SK-N-MC (cell line): Measurements from ENCODE around the gene SLFN12L.

Source experiments
- DNase-seq: peaks from one replicate; pipeline ENCODE4 v3.0.0-alpha.2; 2011; ENCODE audit warnings: low read depth, low spot score
- H3K27ac ChIP-seq: fragments of 200-600 bp; sonication (generic); 2 replicates; pipeline ENCODE4 v1.5.1; 2016; ENCODE audit warnings: mixed run types
- H3K36me3 ChIP-seq: fragments of 200-600 bp; sonication (generic); 2 replicates; pipeline ENCODE4 v1.6.1; 2017; ENCODE audit warnings: antibody characterized with exemption, low read length, mixed read lengths; ENCODE audit not compliant: insufficient read depth
- H3K4me3 ChIP-seq: fragments of 200-600 bp; sonication (generic); 2 replicates; pipeline ENCODE4 v1.5.1; 2016
- H3K9ac ChIP-seq: fragments of 200-600 bp; sonication (generic); 2 replicates; pipeline ENCODE4 v1.8.0; 2017; ENCODE audit warnings: mixed run types, mixed read lengths; ENCODE audit not compliant: insufficient read length
- H3K9me3 ChIP-seq: fragments of 200-600 bp; sonication (generic); 2 replicates; pipeline ENCODE4 v1.6.1; 2017; ENCODE audit warnings: low read depth, mild to moderate bottlenecking, antibody characterized with exemption, low read length, moderate library complexity, mixed read lengths
- EZH2 ChIP-seq: fragments of 200-600 bp; sonication (generic); IDR thresholded peaks from one replicate; pipeline ENCODE4 v1.6.1; 2017; ENCODE audit warnings: antibody characterized with exemption
- FOXP2 ChIP-seq: optimal IDR thresholded peaks from 2 replicates; pipeline ENCODE3; 2011; ENCODE audit warnings: mild to moderate bottlenecking, moderate library complexity; ENCODE audit not compliant: insufficient read depth; ENCODE audit errors: extremely low read length, control extremely low read depth
- POLR2AphosphoS5 ChIP-seq: IDR thresholded peaks from 2 replicates; pipeline ENCODE4 v1.6.1; 2012; ENCODE audit warnings: mild to moderate bottlenecking, low read depth, low read length, borderline replicate concordance

The SLFN12L gene

GRCh38 chr17:35537601-35538141, at the start of gene SLFN12L:
Gene SLFN12L (minus strand): TSS chr17:35537678. CDS start chr17:35522364, 15,314 bp downstream.
- TF ChIP-seq EZH2, result no peak
- no peak for TF ChIP-seq FOXP2
- TF ChIP-seq POLR2AphosphoS5, result no peak
- no peak for DNase-seq
- Histone ChIP-seq H3K9me3 (no peaks in the 10 kb centered on the region), H3K9ac (peak within 1 kb of the TSS; percentile 1), H3K36me3 (no peaks in the 10 kb centered on the region), H3K27ac (peak within 1 kb of the TSS; percentile 87), H3K4me3 (peak within 1 kb of the TSS; percentile 8)

GRCh38 chr17:35586569-35587073, 49.1 kb upstream of the SLFN12L start:
- H3K36me3 ChIP-seq, result 0 out of 2 replicates have a peak, but pooled peaks cover 7% of the 10 kb centered on the region
- H3K4me3 ChIP-seq, result peak overlapping the region; percentile 84
- H3K9ac ChIP-seq, result peak overlapping the region; percentile 82
- peak overlapping the region; percentile 84 for H3K27ac ChIP-seq
- TF ChIP-seq FOXP2 (no peak), EZH2 (no peak), POLR2AphosphoS5 (no peak)
- no peaks in the 10 kb centered on the region for H3K9me3 ChIP-seq
- no peak for DNase-seq

- DNase-seq, result no peak
- no peak overlapping the region for H3K9ac ChIP-seq
- no peaks in the 10 kb centered on the region for H3K36me3 ChIP-seq
- H3K27ac ChIP-seq, result no peak overlapping the region
- no peaks in the 10 kb centered on the region for H3K9me3 ChIP-seq
- no peak overlapping the region for H3K4me3 ChIP-seq
- TF ChIP-seq EZH2 (no peak), FOXP2 (no peak)
These were observed 46.6 kb upstream of the SLFN12L start for GRCh38 chr17:35584061-35584460.

GRCh38 chr17:35578929-35579432, 41.5 kb upstream of the SLFN12L start:
- Histone ChIP-seq H3K9me3 (no peaks in the 10 kb centered on the region), H3K4me3 (peak overlapping the region; percentile 81), H3K9ac (peak overlapping the region; percentile 86), H3K36me3 (peaks cover 6% of the 10 kb centered on the region; the same call in 1 of the 2 replicates), H3K27ac (peak overlapping the region; percentile 43; the same call in 1 of the 2 replicates)
- TF ChIP-seq FOXP2 (no peak), EZH2 (no peak), POLR2AphosphoS5 (no peak)
- no peak for DNase-seq

GRCh38 chr17:35578197-35578928, 40.9 kb upstream of the SLFN12L start, which contains the start of gene PEX12:
Gene PEX12 (minus strand): TSS chr17:35578571. CDS start chr17:35578021, 550 bp downstream.
- peak; percentile 56 for DNase-seq
- Histone ChIP-seq H3K4me3 (peak within 1 kb of the TSS; percentile 81), H3K27ac (peak within 1 kb of the TSS; percentile 43; the same call in 1 of the 2 replicates), H3K9ac (peak within 1 kb of the TSS; percentile 86), H3K36me3 (peaks cover 10% of the 10 kb centered on the region; the same call in 1 of the 2 replicates), H3K9me3 (no peaks in the 10 kb centered on the region)
- TF ChIP-seq EZH2 (no peak), FOXP2 (no peak), POLR2AphosphoS5 (peak; percentile 94)

- Histone ChIP-seq H3K27ac (no peak overlapping the region), H3K4me3 (peak overlapping the region; percentile 81), H3K9me3 (no peaks in the 10 kb centered on the region), H3K36me3 (peaks cover 10% of the 10 kb centered on the region; the same call in 1 of the 2 replicates), H3K9ac (peak overlapping the region; percentile 86)
- DNase-seq, result no peak
- TF ChIP-seq FOXP2 (no peak), EZH2 (no peak), POLR2AphosphoS5 (no peak)
These were observed 40.3 kb upstream of the SLFN12L start for GRCh38 chr17:35577830-35578196.

- no peak for DNase-seq
These were observed 38.3 kb upstream of the SLFN12L start for GRCh38 chr17:35575759-35576158.

GRCh38 chr17:35569405-35569804, 31.9 kb upstream of the SLFN12L start:
- TF ChIP-seq EZH2 (no peak), POLR2AphosphoS5 (no peak)
- Histone ChIP-seq H3K9ac (no peak overlapping the region), H3K9me3 (no peaks in the 10 kb centered on the region), H3K4me3 (no peak overlapping the region), H3K36me3 (peaks cover 4% of the 10 kb centered on the region; the same call in 1 of the 2 replicates), H3K27ac (no peak overlapping the region)
- DNase-seq, result no peak

More at GRCh38 chr17:35575759-35576158, 38.3 kb upstream of the SLFN12L start:
- H3K9me3 ChIP-seq, result no peaks in the 10 kb centered on the region
- no peak; the same call in 1 of the 2 replicates for TF ChIP-seq POLR2AphosphoS5
- TF ChIP-seq FOXP2, result no peak
- no peak for TF ChIP-seq EZH2
- H3K36me3 ChIP-seq, result peaks cover 10% of the 10 kb centered on the region; the same call in 1 of the 2 replicates
- no peak overlapping the region for H3K27ac ChIP-seq
- no peak overlapping the region for H3K4me3 ChIP-seq
- no peak overlapping the region for H3K9ac ChIP-seq
